Measurements from ENCODE around the gene ACTRT2.

GRCh38 chr1:3053366-3053980, 32.2 kb downstream of the ACTRT2 start:
- TF ChIP-seq CTCF (IDR thresholded peaks at IDR 0.05) (no peak), POLR2A (IDR thresholded peaks at IDR 0.05) (no peak)
